GM12801 (cell line): ENCODE data around the gene CYP2C9.

ENCODE experiments used
- TF ChIP-seq, protein P1 (sequence below): IDR thresholded peaks from one replicate; pipeline ENCODE4 v1.5.1; 2011; ENCODE audit warnings: control low read depth; ENCODE audit not compliant: insufficient read length; ENCODE audit errors: extremely low read depth

Gene CYP2C9

DNA sequence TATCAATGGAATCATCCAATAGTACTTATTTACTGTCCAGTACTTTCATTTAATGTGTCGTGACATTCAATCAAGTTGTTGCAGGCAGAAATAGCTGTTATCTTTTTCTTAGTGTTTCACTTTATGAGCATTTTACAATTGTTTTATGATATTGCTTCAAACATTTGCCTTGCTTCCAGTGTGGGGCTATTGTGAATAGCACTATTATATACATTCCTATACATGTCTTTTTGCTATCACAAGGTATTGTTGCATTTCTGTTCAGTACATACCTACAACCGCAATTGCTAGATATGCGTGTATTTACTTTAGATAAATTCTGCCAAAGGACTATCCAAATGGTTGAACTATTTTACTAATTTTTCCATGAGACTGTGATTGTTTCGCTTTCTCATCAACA is 95.9 kb downstream of the CYP2C9 start:
- TF ChIP-seq, protein P1, sequence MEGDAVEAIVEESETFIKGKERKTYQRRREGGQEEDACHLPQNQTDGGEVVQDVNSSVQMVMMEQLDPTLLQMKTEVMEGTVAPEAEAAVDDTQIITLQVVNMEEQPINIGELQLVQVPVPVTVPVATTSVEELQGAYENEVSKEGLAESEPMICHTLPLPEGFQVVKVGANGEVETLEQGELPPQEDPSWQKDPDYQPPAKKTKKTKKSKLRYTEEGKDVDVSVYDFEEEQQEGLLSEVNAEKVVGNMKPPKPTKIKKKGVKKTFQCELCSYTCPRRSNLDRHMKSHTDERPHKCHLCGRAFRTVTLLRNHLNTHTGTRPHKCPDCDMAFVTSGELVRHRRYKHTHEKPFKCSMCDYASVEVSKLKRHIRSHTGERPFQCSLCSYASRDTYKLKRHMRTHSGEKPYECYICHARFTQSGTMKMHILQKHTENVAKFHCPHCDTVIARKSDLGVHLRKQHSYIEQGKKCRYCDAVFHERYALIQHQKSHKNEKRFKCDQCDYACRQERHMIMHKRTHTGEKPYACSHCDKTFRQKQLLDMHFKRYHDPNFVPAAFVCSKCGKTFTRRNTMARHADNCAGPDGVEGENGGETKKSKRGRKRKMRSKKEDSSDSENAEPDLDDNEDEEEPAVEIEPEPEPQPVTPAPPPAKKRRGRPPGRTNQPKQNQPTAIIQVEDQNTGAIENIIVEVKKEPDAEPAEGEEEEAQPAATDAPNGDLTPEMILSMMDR = no peak

DNA sequence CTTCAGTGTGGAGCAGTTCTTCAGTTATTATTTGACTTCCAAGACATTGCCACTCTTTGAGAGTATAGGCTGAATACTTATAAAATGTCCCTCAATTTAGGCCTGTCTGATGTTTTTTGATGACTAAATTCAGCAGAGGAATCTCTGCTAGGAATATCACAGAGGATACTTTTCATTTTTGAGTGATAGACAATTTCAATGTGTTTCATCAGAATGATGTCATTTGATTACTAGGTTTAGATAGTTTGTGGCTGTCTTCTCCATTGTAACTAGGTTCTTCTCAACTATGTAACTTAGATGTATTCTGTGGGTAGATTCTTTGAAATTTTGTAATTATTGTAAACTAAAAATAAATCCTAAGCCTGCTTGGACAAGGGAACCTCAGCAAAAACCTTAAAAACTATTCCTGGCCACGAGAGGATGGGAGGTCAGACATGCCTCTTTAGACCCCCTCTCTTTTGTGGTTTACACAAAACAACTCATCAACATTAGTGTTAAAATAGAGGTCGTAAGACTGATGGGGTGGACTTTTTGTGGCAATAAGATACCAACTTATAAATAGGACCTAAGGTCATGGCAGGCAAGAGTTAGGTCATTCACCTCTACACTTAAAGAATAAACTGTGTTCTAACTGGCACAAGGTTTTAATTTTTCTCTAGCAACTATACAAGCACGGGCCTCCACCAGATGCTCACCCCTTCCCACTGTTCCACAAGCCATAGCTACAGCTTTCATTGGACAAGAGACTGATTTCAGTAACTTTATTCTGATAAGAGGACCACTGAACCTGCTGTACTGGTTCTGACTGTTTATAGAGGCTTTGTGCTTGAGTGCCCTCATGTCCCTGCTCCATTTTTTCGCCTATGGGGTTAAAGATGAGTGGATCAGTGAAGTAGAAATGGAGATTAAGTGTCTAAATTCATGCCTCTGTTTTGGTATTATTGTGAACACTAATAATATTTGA is 97.2 kb downstream of the CYP2C9 start:
- TF ChIP-seq, protein P1 = no peak

DNA sequence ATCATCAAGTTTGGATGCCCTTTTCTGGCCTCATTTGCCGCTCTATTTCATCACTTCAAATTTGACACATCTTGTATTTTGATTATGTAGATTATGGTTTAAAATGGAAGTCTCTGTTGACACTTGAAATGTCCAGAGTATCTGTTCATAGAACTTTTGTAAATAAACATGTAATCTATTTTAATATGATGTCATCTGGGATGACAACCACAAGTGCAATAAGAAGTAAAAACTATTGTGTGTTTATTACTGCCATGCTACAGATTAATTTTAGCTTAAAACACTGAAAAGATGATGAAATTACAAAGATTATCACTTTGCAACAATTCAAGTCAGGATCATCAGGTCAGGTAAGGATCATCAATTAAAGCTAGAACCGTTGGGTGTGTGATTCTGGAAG is 100.8 kb downstream of the CYP2C9 start:
- TF ChIP-seq, protein P1 = no peak
